ENCODE measurements around the gene SUGP2.

DNA sequence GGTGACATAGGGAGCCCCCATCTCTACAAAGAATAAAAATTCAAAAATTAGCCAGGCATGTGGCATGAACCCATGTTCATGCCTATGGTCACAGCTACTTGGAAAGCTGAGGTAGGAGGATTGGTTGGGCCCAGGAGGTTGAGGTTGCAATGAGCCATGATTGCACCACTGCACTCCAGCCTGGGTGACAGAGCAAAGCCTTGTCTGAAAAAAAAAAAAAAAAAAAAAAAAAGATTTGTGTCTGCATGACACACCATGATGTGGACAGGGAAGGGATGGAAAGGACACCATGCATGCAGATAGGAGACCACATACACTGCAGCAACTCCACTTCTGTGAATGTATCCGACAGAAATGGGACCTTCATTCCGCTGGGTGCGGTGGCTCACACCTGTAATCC lies 58.3 kb downstream of the SUGP2 start:
- TF ChIP-seq, protein P1, sequence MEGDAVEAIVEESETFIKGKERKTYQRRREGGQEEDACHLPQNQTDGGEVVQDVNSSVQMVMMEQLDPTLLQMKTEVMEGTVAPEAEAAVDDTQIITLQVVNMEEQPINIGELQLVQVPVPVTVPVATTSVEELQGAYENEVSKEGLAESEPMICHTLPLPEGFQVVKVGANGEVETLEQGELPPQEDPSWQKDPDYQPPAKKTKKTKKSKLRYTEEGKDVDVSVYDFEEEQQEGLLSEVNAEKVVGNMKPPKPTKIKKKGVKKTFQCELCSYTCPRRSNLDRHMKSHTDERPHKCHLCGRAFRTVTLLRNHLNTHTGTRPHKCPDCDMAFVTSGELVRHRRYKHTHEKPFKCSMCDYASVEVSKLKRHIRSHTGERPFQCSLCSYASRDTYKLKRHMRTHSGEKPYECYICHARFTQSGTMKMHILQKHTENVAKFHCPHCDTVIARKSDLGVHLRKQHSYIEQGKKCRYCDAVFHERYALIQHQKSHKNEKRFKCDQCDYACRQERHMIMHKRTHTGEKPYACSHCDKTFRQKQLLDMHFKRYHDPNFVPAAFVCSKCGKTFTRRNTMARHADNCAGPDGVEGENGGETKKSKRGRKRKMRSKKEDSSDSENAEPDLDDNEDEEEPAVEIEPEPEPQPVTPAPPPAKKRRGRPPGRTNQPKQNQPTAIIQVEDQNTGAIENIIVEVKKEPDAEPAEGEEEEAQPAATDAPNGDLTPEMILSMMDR (IDR thresholded peaks at IDR 0.05): no peak
- TF ChIP-seq POLR2AphosphoS5 (IDR thresholded peaks at IDR 0.05): no peak

All from prostate gland (tissue), 2 donors.